Measurements from ENCODE around the gene IL1A. TPM values are rescaled to one million over a fixed set of nuclear protein-coding genes. Genes with fewer than 3 reads are reported as not detected.

IL1A gene
- total RNA-seq, 2 experiments from 2014 or later, result 0.23 to 3.1 TPM

DNA sequence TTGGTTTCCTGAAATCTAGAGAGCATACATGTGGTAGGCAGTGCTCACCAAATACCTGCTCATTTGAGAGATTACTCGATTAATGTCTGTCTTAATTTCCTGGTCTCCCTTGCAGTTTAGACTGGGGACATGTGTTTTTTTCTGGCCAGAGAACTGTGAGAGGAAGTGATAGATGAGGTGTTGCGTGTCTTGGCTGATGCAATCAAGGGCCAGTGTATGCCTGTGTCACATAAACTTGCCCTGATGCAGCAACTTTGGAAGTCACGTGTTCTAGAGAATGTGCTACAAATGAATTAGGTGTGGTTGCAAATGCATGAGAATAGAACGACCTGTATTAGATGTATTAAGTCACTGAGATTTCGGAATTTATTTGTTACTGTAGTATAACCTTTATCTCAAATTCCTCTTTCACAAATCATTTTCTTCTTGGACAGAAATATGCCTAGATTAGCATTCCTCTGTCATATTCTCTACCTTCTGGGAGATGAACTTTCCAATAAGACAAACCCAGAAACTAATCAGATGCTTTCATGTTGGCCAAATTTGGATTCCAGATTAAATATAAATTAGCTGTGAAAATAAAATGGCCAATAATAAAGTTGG, 9.9 kb upstream of the IL1A start:
- H3K27me3 Mint-ChIP-seq, result no peaks in the 10 kb centered on the region
- H3K4me1 Mint-ChIP-seq, result peaks cover 25% of the 10 kb centered on the region
- H3K36me3 Mint-ChIP-seq, result peaks cover 36% of the 10 kb centered on the region
- CTCF ChIA-PET, result interaction anchor here (1.3 kb wide), 1 partner anchor 91 kb away, joined by 4 read pairs; no protein-coding TSS in a partner anchor
- peaks cover 12% of the 10 kb centered on the region for H3K9me3 Mint-ChIP-seq (ENCODE audit: low read depth)
- peak; percentile 81 for DNase-seq
- H3K4me3 Mint-ChIP-seq, result no peak overlapping the region
- H3K27ac Mint-ChIP-seq, result peak overlapping the region; percentile 58
- peak; percentile 94 for ATAC-seq

DNA sequence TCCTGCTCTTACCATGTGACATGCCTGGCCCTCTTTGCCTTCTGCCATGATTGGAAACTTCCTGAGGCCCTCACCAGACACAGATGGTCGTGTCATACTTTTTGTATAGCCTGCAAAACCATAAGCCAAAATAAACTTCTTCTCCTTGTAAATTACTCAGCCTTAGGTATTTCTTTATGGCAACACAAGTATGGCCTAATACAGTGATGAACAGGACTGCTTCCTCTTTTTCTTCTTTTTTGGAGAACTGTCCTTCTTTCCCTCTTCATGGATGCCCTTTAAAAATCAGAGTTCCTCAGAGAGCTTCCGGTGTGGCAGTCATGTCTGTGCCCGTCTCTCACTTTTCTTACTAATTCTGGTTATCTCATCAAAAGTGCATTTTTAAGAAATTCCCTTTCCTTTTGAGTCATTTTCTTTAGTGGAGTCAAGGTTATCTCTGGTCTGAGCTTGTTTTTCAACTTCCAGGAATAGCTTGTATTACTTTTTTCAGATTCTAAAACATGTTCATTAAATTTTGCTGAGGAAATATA, 9.2 kb upstream of the IL1A start:
- ATAC-seq (peak; percentile 40), DNase-seq (no peak)
- H3K9me3 Mint-ChIP-seq (ENCODE audit: low read depth), result peaks cover 12% of the 10 kb centered on the region
- no peak overlapping the region for H3K4me3 Mint-ChIP-seq
- H3K4me1 Mint-ChIP-seq, result peaks cover 20% of the 10 kb centered on the region
- H3K27me3 Mint-ChIP-seq, result no peaks in the 10 kb centered on the region
- peaks cover 34% of the 10 kb centered on the region for H3K36me3 Mint-ChIP-seq
- CTCF ChIA-PET, result interaction anchor here (1.3 kb wide), 1 partner anchor 92 kb away, joined by 4 read pairs; no protein-coding TSS in a partner anchor
- H3K27ac Mint-ChIP-seq, result peak overlapping the region; percentile 34

DNA sequence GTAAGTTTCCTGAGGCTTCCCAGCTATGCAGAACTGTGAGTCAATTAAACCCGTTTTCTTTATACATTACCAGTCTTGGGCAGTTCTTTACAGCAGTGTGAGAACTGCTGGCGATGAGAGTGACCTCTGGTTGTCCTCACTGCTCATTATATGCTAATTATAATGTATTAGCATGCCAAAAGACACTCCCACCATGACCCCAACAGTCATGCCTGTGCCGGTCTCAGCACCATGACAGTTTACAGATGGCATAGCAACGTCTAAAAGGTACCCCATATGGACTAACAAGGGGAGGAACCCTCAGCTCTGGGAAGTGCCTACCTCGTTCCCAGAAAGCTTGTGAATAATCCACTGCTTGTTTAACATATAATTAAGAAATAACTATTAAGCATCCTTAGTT, 8.1 kb upstream of the IL1A start:
- Mint-ChIP-seq H3K4me3 (no peak overlapping the region), H3K36me3 (peaks cover 28% of the 10 kb centered on the region), H3K27ac (no peak overlapping the region), H3K27me3 (no peaks in the 10 kb centered on the region), H3K9me3 (ENCODE audit: low read depth) (peaks cover 9% of the 10 kb centered on the region), H3K4me1 (peaks cover 24% of the 10 kb centered on the region)
- CTCF ChIA-PET, result no interaction called here
- DNase-seq (no peak), ATAC-seq (no peak)

DNA sequence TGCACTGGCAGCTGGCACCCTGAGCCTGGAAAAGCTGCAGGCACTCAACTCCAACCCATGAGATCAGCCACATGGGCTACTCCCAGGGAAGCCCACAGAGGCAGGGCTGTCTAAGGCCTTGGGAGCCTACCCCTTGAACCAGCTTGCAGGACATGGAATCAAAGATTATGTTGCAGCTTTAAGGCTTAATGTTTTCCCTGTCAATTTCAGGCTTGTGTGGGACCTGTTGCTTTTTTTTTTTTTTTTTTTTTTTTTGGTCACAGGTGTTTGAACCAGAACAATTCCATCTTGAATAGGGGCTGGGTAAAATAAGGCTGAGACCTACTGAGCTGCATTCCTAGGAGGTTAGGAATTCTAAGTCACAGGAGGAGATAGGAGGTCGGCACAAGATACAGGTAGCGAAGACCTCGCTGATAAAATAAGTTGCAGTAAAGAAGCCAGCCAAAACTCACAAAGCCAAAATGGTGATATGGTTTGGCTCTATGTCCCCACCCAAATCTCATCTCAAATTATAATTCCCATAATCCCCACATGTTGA, 7.5 kb upstream of the IL1A start:
- peaks cover 7% of the 10 kb centered on the region for H3K9me3 Mint-ChIP-seq (ENCODE audit: low read depth)
- no peak overlapping the region for H3K27ac Mint-ChIP-seq
- peaks cover 29% of the 10 kb centered on the region for H3K4me1 Mint-ChIP-seq
- no peaks in the 10 kb centered on the region for H3K27me3 Mint-ChIP-seq
- CTCF ChIA-PET, result no interaction called here
- DNase-seq (no peak), ATAC-seq (no peak)
- H3K4me3 Mint-ChIP-seq, result no peak overlapping the region
- H3K36me3 Mint-ChIP-seq, result peaks cover 22% of the 10 kb centered on the region

DNA sequence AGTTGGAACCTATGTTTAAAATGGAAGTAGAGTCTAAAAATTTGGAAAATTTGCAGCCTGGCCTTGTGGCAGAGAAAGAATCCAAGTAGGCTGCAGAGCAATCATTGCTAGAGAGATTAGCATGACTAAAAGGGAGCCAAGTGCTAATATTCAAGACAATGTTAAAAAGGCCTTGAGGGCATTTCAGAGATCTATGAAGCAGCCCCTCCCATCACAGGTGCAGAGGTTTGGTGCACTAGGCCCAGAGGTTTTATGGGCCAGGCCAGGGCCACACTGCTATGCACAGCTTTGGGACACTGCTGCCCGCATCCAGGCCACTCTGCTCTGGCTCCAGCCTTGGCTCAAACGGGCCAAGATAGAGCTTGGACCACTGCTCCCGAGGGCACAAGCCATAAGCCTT, 6.7 kb upstream of the IL1A start:
- CTCF ChIA-PET, result no interaction called here
- no peak for DNase-seq
- H3K4me1 Mint-ChIP-seq, result peaks cover 33% of the 10 kb centered on the region
- no peaks in the 10 kb centered on the region for H3K27me3 Mint-ChIP-seq
- H3K36me3 Mint-ChIP-seq, result peaks cover 19% of the 10 kb centered on the region
- peaks cover 7% of the 10 kb centered on the region for H3K9me3 Mint-ChIP-seq (ENCODE audit: low read depth)
- no peak overlapping the region for H3K27ac Mint-ChIP-seq
- no peak for ATAC-seq
- no peak overlapping the region for H3K4me3 Mint-ChIP-seq

DNA sequence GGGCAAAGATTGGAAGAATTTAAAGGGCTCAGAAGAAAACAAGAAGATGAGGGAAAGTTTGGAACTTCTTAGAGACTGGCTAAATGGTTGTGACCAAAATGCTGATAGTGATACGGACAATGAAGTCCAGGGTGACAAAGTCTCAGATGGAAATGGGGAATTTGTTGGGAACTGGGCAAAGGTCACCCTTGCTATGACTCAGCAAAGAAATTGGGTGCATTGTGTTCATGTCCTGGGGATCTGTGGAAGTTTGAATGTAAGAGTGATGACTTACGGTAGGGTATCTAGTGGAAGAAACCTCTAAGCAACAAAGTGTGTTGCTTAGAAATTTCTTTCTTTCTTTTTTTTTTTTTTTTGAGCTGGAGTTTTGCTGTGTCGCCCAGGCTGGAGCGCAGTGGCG, 6.0 kb upstream of the IL1A start:
- H3K27me3 Mint-ChIP-seq, result no peaks in the 10 kb centered on the region
- peaks cover 16% of the 10 kb centered on the region for H3K36me3 Mint-ChIP-seq
- peaks cover 30% of the 10 kb centered on the region for H3K4me1 Mint-ChIP-seq
- ATAC-seq (no peak), DNase-seq (no peak)
- no peak overlapping the region for H3K4me3 Mint-ChIP-seq
- H3K9me3 Mint-ChIP-seq (ENCODE audit: low read depth), result peaks cover 5% of the 10 kb centered on the region
- no peak overlapping the region for H3K27ac Mint-ChIP-seq
- CTCF ChIA-PET, result interaction anchor here (1.0 kb wide), 1 partner anchor 19 kb away, joined by 3 read pairs; no protein-coding TSS in a partner anchor

DNA sequence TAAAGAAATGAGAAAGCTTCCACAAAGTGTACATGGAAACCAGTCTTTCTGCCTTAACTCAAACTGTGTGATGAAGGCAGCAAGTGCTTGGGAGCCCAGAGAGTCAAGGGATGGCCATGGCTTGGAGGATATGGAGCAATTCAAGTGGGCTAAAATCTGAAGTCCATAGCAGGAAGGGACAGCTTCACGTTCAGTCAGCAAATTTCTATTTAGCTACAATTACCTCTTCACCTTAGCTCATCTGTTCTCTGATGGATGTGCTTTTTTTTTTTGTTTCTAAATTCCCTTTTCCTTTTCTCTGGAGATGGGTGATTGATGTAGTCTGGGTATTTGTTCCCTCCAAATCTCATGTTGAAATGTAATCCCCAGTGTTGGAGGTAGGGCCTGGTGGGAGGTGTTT, 4.9 kb upstream of the IL1A start:
- H3K27ac Mint-ChIP-seq, result no peak overlapping the region
- DNase-seq, result no peak
- no peaks in the 10 kb centered on the region for H3K27me3 Mint-ChIP-seq
- CTCF ChIA-PET, result interaction anchor here (1.0 kb wide), 1 partner anchor 10 kb away, joined by 3 read pairs; no protein-coding TSS in a partner anchor
- H3K9me3 Mint-ChIP-seq (ENCODE audit: low read depth), result peaks cover 5% of the 10 kb centered on the region
- H3K36me3 Mint-ChIP-seq, result peaks cover 12% of the 10 kb centered on the region
- no peak for ATAC-seq
- no peak overlapping the region for H3K4me3 Mint-ChIP-seq
- H3K4me1 Mint-ChIP-seq, result peaks cover 23% of the 10 kb centered on the region

DNA sequence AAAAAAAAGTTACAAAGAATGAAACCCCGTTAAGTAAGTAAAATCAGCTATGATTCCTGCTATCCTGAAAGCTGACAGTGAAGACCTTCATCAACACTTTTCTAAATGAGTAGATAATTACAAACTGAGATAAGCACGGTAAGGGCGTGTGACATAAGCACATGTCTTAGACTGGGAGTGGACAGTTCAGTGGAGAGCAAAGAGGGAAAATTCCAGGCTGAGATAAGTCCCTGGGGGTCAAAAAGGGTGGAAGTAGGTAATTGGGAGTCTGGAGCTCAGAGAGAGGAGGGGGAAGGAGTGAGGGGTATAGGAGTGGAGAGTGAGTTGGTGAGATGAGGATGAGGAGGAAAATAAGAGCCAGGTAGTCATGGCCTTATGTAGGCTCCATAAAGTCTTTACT, 4.4 kb upstream of the IL1A start:
- CTCF ChIA-PET, result interaction anchor here (1.0 kb wide), 2 partner anchors 10 to 96 kb away, joined by 3 to 4 read pairs; no protein-coding TSS in a partner anchor
- Mint-ChIP-seq H3K27me3 (no peaks in the 10 kb centered on the region), H3K4me3 (no peak overlapping the region), H3K4me1 (peaks cover 20% of the 10 kb centered on the region), H3K36me3 (peaks cover 12% of the 10 kb centered on the region), H3K27ac (no peak overlapping the region), H3K9me3 (ENCODE audit: low read depth) (peaks cover 5% of the 10 kb centered on the region)
- ATAC-seq (no peak), DNase-seq (no peak)

DNA sequence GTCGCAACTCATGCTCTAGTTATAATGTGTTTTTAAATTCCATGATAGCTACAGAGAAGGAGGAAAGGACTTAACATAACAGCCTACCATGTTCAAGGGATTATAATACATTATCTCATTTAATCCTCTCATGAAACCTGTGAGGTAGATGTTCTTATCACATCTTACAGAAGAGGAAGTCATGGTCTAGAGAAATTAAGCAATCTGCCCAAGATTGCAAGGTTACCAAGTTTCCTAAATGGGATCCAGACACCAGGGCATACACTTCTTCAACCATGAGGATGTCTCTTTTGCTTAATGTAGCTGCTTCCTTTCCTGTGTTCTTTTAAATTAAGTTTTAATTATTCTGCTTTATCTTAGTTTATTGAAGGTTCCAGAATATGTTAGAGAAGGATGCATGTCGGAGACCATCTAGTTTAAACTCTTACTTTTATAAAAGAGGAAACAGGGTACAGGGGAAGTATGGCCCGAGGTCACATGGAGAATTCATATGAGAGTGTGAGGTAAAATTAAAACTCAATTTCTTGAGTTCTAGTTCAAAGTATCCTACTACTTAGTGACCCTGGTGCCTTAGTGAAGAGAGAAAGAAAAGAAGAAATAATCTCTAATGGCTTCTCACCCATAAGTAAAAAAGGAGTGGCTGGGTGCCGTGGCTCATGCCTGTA, 3.6 kb upstream of the IL1A start:
- Mint-ChIP-seq H3K36me3 (peaks cover 6% of the 10 kb centered on the region), H3K27ac (no peak overlapping the region), H3K4me1 (peaks cover 18% of the 10 kb centered on the region), H3K27me3 (no peaks in the 10 kb centered on the region), H3K9me3 (ENCODE audit: low read depth) (peaks cover 2% of the 10 kb centered on the region), H3K4me3 (no peak overlapping the region)
- no peak for ATAC-seq
- DNase-seq, result no peak
- CTCF ChIA-PET, result interaction anchor here (1.0 kb wide), 2 partner anchors 9 to 97 kb away, joined by 3 to 4 read pairs; no protein-coding TSS in a partner anchor

DNA sequence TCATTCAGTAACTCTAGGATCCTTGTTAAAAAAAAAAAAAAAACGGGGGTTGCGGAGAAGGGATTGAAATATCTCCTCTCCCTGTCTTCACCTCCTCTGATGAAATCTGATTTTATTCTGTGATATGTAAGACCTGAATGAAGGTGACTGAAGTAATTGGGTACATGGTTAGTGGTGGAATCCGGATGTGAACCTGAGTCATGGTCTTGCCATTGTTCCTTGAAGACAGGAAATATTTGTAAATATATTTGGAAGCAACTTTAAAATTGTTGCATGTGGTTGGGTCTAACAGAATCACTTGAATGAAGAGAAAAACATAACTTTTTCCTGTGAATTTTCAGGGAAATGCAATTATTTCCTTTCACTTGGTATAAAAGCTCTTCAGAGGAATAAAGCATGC, 3.0 kb upstream of the IL1A start:
- Mint-ChIP-seq H3K4me3 (no peak overlapping the region), H3K9me3 (ENCODE audit: low read depth) (peaks cover 2% of the 10 kb centered on the region), H3K27me3 (peaks cover 2% of the 10 kb centered on the region), H3K27ac (no peak overlapping the region), H3K36me3 (peaks cover 6% of the 10 kb centered on the region), H3K4me1 (peaks cover 18% of the 10 kb centered on the region)
- DNase-seq, result no peak
- CTCF ChIA-PET, result interaction anchor here (1.0 to 1.4 kb wide), 2 partner anchors 38 to 98 kb away, joined by 3 to 4 read pairs; no protein-coding TSS in a partner anchor
- ATAC-seq, result no peak

DNA sequence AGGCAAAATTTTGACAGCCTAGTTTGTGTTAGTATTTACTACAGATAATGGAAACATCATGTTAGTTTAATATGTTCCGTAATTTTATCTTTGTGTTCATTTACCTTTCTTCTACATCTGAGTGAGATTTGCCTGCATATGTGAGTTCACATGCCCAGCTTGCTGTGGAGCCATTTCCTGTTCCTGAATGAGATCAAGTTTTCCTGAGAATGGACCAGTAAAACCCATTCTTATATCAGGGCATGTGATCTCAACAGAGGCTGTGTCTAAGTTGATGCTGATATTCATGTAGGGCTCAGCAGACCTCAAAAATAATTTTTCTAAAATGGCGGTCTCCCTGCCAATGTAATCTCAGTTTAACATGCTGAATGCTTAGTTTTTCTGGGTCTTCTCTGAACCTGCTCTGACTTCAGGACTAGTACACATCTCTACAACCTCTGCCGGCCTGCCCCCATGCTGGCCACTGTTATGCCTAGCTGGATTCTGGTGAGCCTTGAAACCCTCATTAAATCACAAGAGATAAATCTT, 1.0 kb downstream of the IL1A start:
- Mint-ChIP-seq H3K4me3 (no peak overlapping the region), H3K9me3 (ENCODE audit: low read depth) (no peaks in the 10 kb centered on the region), H3K36me3 (peaks cover 4% of the 10 kb centered on the region), H3K27ac (no peak overlapping the region), H3K4me1 (peaks cover 18% of the 10 kb centered on the region), H3K27me3 (peaks cover 8% of the 10 kb centered on the region)
- ATAC-seq, result no peak
- DNase-seq, result no peak
- CTCF ChIA-PET, result interaction anchor here (0.6 to 1.4 kb wide), 3 partner anchors 12 to 102 kb away, joined by 3 to 6 read pairs (median 3); no protein-coding TSS in a partner anchor

DNA sequence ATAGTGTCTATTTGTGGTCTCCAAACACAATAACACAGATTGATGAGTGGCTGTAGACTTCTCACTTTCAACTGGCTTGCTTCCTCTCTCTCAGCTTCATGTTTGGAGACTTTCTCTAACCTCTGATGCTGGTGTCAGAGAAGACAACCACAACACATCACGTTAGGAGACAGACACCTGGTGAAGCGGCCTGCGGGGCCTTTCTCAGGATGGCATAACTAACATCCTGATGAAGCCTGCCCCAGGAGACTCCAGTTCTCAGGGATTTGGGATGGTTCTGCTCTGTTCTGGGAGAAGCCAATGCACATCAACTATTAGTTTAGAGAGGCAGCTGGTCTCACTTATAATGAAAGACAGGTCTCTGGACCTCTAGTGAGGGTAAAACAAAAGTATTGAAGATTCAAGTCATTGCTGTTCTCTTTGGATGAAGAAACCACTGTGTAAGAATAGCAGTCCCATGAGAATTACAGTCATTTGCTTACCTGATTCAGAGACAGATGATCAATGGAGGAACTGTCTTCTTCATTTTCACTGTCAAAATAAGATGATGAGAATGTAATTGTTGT, 2.0 kb downstream of the IL1A start:
- peaks cover 13% of the 10 kb centered on the region for H3K36me3 Mint-ChIP-seq
- H3K4me1 Mint-ChIP-seq, result peaks cover 20% of the 10 kb centered on the region
- CTCF ChIA-PET, result interaction anchor here (2.2 kb wide), 1 partner anchor 103 kb away, joined by 7 read pairs; no protein-coding TSS in a partner anchor
- H3K4me3 Mint-ChIP-seq, result no peak overlapping the region
- H3K9me3 Mint-ChIP-seq (ENCODE audit: low read depth), result no peaks in the 10 kb centered on the region
- H3K27ac Mint-ChIP-seq, result no peak overlapping the region
- DNase-seq (no peak), ATAC-seq (no peak)
- peaks cover 8% of the 10 kb centered on the region for H3K27me3 Mint-ChIP-seq

DNA sequence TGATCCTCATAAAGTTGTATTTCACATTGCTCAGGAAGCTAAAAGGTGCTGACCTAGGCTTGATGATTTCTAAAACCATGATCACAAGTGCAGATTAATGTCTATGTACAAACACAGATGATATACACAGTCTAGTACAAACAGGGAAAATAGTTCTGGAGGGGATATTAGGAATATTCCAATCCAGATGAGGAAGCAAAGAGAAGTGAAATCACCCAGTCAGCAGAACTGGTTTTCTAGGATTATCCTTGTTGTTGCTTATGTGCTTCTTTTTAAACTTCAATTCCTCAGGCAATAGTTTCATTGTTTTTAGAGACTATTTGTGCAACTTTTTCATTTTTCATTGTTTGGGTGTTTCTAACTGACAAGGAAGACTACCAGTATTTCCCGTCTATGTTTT, 4.7 kb downstream of the IL1A start:
- Mint-ChIP-seq H3K36me3 (peaks cover 24% of the 10 kb centered on the region), H3K4me3 (no peak overlapping the region), H3K4me1 (peaks cover 22% of the 10 kb centered on the region), H3K9me3 (ENCODE audit: low read depth) (peaks cover 3% of the 10 kb centered on the region), H3K27ac (no peak overlapping the region), H3K27me3 (peaks cover 14% of the 10 kb centered on the region)
- CTCF ChIA-PET, result interaction anchor here (1.3 to 1.8 kb wide), 4 partner anchors 22 to 106 kb away, joined by 3 to 4 read pairs (median 4); no protein-coding TSS in a partner anchor
- DNase-seq (no peak), ATAC-seq (no peak)

Measured in activated CD8-positive, alpha-beta memory T cell treated with anti-CD3 and anti-CD28 coated beads, Interleukin-2, amount 10 ng/mL, durations not matched to agents 7 days and 5 days (primary cell).